ENCODE results near the gene FNDC5. TPM values are rescaled to one million over a fixed set of nuclear protein-coding genes. Genes with fewer than 3 reads are reported as not detected.

FNDC5 gene
- total and polyA plus RNA-seq, 8 donors: 0.89 to 21.0 (median 6.7) TPM; not detected in 1

DNA sequence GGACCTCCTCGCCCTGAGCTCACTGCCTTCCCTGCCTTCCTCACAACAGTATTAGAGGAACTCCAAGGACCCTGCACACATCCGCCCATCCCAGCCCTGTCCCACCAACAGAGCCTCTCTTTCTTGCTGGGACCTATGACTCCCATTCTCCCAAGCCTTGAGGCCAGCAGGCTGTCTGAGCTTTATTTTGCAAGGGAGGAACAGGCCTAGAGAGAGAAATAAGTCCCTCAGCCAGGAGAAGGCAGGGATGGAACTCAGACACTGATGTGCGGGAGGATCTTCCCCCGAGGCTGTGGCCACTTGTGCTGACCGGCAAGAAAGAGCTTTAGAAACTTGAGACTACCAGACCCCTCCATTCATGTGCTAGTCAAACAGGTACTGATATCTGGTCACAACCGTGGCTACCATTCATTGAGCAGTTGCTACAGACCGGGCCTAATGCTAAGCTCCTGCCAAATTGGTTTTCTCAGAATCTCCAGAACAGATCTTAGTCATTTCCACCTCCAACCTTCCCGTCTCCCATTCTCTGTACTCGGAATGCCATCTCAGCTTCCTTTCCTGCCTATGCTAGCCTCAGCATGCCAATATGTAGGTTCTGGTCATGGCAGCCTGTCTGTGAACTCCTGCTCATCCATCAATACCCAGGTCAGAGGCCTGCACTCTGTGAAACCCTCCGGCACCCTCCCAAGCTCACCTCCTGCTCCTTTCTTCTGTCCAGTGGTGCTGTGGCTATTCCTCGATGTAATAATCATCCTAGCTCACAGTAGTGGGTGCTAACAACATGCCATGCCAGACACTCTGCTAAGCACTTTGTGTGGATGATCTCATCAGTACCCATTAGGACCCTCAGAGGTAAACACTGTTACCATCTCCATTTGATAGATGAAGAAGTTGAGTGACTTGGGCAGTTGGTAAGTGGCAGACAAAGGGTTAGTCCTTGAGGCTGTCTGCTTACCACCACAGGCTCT is 26.7 kb upstream of the FNDC5 start:
- H3K27me3 ChIP-seq: peaks cover 0 to 44% (median 19%) of the 10 kb centered on the region in 3 donors
- DNase-seq: peak in 1 of 2 donors; percentile 4
- WGBS, 5 donors: 76 to 83% (median 79%) methylated on average over 11 of the region's 11 CpGs
- peaks cover 23 to 45% (median 39%) of the 10 kb centered on the region in 4 donors for H3K4me1 ChIP-seq
- H3K36me3 ChIP-seq: peaks cover 0 to 33% (median 23%) of the 10 kb centered on the region in 4 donors
- H3K4me3 ChIP-seq: no peak overlapping the region
- TF ChIP-seq POLR2AphosphoS5 (IDR thresholded peaks at IDR 0.05) (no peak), POLR2A (IDR thresholded peaks at IDR 0.05) (no peak), EP300 (IDR thresholded peaks at IDR 0.05) (no peak)
- no peaks in the 10 kb centered on the region for H3K9me3 ChIP-seq
- intact Hi-C loops (cut with DNase I; ENCODE audit: low total_unique reads): no loop called here
- no peak overlapping the region for H3K27ac ChIP-seq

DNA sequence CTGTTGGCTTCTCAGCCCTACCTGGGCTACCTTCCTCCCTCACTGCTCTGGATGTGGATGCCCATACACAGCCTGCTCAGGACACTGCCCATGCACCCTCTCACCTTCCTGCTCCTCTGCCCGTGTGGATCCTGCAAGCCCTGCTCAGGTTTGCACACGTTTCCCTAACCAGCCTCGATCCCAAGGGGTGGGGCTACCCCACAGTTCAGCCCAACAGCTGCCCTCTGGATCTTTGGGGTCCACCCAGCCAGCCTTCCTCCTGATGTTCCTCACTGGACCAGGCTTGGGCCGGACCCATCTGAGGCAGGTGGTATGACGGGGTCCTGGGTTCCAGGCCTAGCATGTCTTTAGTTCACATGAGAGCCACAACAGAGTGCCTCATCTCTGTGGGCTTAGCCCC is 25.7 kb upstream of the FNDC5 start:
- peak in 1 of 2 donors; percentile 1 for DNase-seq
- intact Hi-C loops (cut with DNase I; ENCODE audit: low total_unique reads): no loop called here
- H3K9me3 ChIP-seq: no peaks in the 10 kb centered on the region
- WGBS, 5 donors: 69 to 76% (median 71%) methylated on average over 5 of the region's 5 CpGs
- no peak overlapping the region for H3K27ac ChIP-seq
- H3K4me1 ChIP-seq: peaks cover 23 to 36% (median 33%) of the 10 kb centered on the region in 4 donors
- H3K4me3 ChIP-seq: no peak overlapping the region
- H3K27me3 ChIP-seq: peaks cover 0 to 44% (median 19%) of the 10 kb centered on the region in 3 donors
- no peak for TF ChIP-seq POLR2A (IDR thresholded peaks at IDR 0.05)
- no peak for TF ChIP-seq POLR2AphosphoS5 (IDR thresholded peaks at IDR 0.05)
- TF ChIP-seq EP300 (IDR thresholded peaks at IDR 0.05): no peak
- TF ChIP-seq, protein P1, sequence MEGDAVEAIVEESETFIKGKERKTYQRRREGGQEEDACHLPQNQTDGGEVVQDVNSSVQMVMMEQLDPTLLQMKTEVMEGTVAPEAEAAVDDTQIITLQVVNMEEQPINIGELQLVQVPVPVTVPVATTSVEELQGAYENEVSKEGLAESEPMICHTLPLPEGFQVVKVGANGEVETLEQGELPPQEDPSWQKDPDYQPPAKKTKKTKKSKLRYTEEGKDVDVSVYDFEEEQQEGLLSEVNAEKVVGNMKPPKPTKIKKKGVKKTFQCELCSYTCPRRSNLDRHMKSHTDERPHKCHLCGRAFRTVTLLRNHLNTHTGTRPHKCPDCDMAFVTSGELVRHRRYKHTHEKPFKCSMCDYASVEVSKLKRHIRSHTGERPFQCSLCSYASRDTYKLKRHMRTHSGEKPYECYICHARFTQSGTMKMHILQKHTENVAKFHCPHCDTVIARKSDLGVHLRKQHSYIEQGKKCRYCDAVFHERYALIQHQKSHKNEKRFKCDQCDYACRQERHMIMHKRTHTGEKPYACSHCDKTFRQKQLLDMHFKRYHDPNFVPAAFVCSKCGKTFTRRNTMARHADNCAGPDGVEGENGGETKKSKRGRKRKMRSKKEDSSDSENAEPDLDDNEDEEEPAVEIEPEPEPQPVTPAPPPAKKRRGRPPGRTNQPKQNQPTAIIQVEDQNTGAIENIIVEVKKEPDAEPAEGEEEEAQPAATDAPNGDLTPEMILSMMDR (IDR thresholded peaks at IDR 0.05): no peak
- peaks cover 0 to 33% (median 23%) of the 10 kb centered on the region in 4 donors for H3K36me3 ChIP-seq

DNA sequence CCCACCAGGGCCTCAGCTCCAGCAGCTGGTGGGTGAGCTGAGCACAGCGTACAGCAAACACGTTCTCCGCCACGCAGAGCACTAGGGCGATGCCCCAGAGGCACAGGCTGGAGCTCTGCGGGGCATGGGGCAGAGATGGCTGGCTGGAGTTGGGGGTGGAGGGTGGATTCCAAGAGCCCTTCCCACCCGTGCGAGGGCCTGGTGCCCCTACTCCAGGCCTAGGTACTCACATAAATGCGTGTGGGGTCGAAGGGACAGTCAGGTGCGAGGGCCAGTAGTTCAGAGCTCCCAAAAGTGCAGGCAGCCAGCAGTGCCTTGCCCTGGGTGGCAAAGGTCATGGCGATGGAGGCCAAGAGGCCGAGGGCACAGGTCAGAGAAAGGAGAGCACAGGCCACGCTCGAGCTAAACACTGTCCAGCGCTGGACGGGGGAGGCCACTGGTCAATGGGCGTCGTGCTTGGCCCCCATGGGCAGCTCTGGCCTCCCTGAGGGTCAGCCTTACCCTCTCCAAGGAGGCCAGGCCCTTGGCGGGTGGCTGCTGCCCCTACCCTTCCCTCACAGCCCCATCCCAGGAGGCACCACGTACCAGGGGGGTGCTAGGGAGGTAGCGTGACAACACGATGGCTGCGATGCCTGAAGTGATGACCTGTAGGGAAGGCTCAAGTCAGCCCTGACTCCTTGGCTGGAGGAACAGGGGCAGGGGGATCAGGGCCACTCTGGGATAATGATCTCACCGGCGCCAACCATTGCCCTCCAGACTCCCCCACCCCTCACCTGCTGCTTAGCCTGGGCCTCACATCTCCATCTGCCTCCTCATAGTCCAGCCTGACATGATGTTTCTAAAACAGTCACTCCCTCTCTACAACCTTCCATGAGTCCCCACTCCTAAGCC is 24.9 kb upstream of the FNDC5 start:
- Histone ChIP-seq H3K27me3 (peaks cover 0 to 46% (median 17%) of the 10 kb centered on the region in 3 donors), H3K36me3 (peaks cover 0 to 33% (median 23%) of the 10 kb centered on the region in 4 donors), H3K4me1 (peaks cover 19 to 31% (median 28%) of the 10 kb centered on the region in 4 donors), H3K9me3 (no peaks in the 10 kb centered on the region), H3K27ac (no peak overlapping the region), H3K4me3 (no peak overlapping the region)
- TF ChIP-seq POLR2AphosphoS5 (IDR thresholded peaks at IDR 0.05) (no peak), POLR2A (IDR thresholded peaks at IDR 0.05) (no peak), EP300 (IDR thresholded peaks at IDR 0.05) (no peak)
- TF ChIP-seq, protein P1 (IDR thresholded peaks at IDR 0.05): no peak
- intact Hi-C loops (cut with DNase I; ENCODE audit: low total_unique reads): no loop called here
- 87 to 93% (median 91%) methylated on average over 15 to 26 of the region's 26 CpGs for WGBS, 5 donors
- peak in 1 of 2 donors; percentile 34 for DNase-seq

DNA sequence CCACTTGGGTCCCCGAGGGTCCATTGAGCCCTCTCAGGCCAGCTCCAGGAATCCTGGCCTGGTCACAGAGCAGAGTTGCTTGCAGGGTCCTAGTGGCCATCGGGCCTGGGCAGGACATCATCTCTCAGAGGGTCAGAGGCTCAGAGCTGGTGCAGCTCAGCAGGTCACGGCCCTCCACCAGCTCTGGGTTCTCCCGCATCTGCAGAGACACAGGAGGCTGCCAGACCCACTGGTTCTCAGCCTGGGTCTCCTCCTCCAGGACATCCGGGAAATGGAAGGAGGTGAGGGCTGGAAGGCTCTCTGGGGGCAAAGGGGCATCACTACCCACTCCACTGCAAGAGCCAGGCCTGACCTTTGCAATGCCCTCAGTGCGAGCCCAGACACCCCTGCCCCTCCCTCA is 24.0 kb upstream of the FNDC5 start:
- H3K27ac ChIP-seq: no peak overlapping the region
- H3K9me3 ChIP-seq: no peaks in the 10 kb centered on the region
- DNase-seq: peak in 1 of 2 donors; percentile 12
- peaks cover 0 to 33% (median 23%) of the 10 kb centered on the region in 4 donors for H3K36me3 ChIP-seq
- no peak for TF ChIP-seq EP300 (IDR thresholded peaks at IDR 0.05)
- no peak for TF ChIP-seq POLR2AphosphoS5 (IDR thresholded peaks at IDR 0.05)
- TF ChIP-seq, protein P1 (IDR thresholded peaks at IDR 0.05): no peak
- no peak for TF ChIP-seq POLR2A (IDR thresholded peaks at IDR 0.05)
- peaks cover 0 to 46% (median 16%) of the 10 kb centered on the region in 3 donors for H3K27me3 ChIP-seq
- intact Hi-C loops (cut with DNase I; ENCODE audit: low total_unique reads): no loop called here
- peaks cover 14 to 23% (median 20%) of the 10 kb centered on the region in 4 donors for H3K4me1 ChIP-seq
- no peak overlapping the region for H3K4me3 ChIP-seq
- WGBS, 5 donors: 66 to 98% (median 85%) methylated on average over 2 to 6 of the region's 6 CpGs
